ENCODE measurements around the gene SGPP1. TPM values are rescaled to one million over a fixed set of nuclear protein-coding genes. Genes with fewer than 3 reads are reported as not detected.

Gene SGPP1
- total and polyA plus RNA-seq, 2 donors (not counting 1 experiment from before 2014, with no cell fraction given) = 13.8 to 46.4 TPM

DNA sequence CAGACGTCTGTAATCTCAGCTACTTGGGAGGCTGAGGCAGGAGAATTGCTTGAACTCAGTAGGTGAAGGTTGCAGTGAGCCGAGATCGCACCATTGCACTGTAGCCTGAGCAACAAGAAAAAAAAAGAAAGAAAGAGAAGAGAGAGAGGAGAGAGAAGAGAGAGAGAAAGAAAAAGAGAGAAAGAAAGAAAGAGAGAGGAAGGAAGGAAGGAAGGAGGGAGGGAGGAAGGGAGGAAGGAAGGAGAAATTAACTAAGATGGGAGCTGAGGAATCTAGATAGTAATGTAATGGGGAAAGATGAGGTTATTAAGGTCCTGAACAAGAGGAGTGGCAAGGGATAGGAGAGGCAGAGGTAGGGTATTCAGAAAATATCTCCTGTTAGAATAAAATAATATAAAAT lies 17.4 kb upstream of the SGPP1 start:
- Mint-ChIP-seq H3K27me3 (no peaks in the 10 kb centered on the region), H3K4me3 (peak overlapping the region; percentile 46), H3K27ac (peak overlapping the region; percentile 99), H3K4me1 (peaks cover 39% of the 10 kb centered on the region), H3K9me3 (ENCODE audit: insufficient read depth) (no peaks in the 10 kb centered on the region)
- H3K4me1 ChIP-seq (ENCODE audit: control insufficient read depth in 2 of 2, insufficient read depth in 2 of 2, low read length in 2 of 2) = peaks cover 39 to 53% of the 10 kb centered on the region in 2 donors
- no peaks in the 10 kb centered on the region for H3K27me3 ChIP-seq (replicated peaks in 1 of 4; ENCODE audit: control extremely low read depth in 1 of 4, control insufficient read depth in 3 of 4, insufficient read depth in 4 of 4, low read length in 3 of 4)
- 69% methylated on average over 3 of the region's 3 CpGs for WGBS (ENCODE audit: insufficient coverage)
- intact Hi-C loops (cut with micrococcal nuclease) = loop anchor here (1.0 to 5.0 kb wide), 3 partner anchors 8 to 1462 kb away; partner anchors contain the start of genes ZBTB1 and ZBTB25
- no peaks in the 10 kb centered on the region for H4K20me1 ChIP-seq (ENCODE audit: control insufficient read depth, insufficient read depth, low read length, poor library complexity, severe bottlenecking)
- peaks cover 0 to 1% (median 0%) of the 10 kb centered on the region in 3 donors for H3K9me3 ChIP-seq (ENCODE audit: control extremely low read depth in 1 of 3, control insufficient read depth in 2 of 3, insufficient read depth in 1 of 3, low read length in 2 of 3)
- ChIA-PET CTCF (interaction anchor here (0.7 to 1.2 kb wide), 2 partner anchors 19 to 25 kb away, joined by 3 to 5 read pairs; no protein-coding TSS in a partner anchor), POLR2A (no interaction called here)
- peak overlapping the region in 1 of 5 experiments; percentile 41 for H3K4me3 ChIP-seq (ENCODE audit: control extremely low read depth in 1 of 5, extremely low read depth in 1 of 5, insufficient read depth in 1 of 5, low read depth in 2 of 5, low read length in 4 of 5)
- H3K27ac ChIP-seq (ENCODE audit: low read length in 2 of 2) = peak overlapping the region; percentile 94 to 97
- H3K9ac ChIP-seq (ENCODE audit: low read length) = no peak overlapping the region
- H3K4me2 ChIP-seq (replicated peaks; ENCODE audit: low read depth, low read length, poor library complexity, severe bottlenecking) = peak overlapping the region; percentile 51
- H3K36me3 ChIP-seq (replicated peaks in 1 of 2; ENCODE audit: control extremely low read depth in 1 of 2, control insufficient read depth in 1 of 2, extremely low read depth in 1 of 2, insufficient read depth in 2 of 2, low read length in 1 of 2) = no peaks in the 10 kb centered on the region
- DNase-seq = no peak
- no peak for TF ChIP-seq EZH2 (IDR thresholded peaks at IDR 0.05; ENCODE audit: borderline replicate concordance, insufficient read depth, low read depth, low read length, poor library complexity, severe bottlenecking)
- TF ChIP-seq CTCF (IDR thresholded peaks at IDR 0.05) = no peak
- H3K79me2 ChIP-seq (ENCODE audit: control insufficient read depth, insufficient read depth, low read length) = no peaks in the 10 kb centered on the region
- H2AFZ ChIP-seq (ENCODE audit: insufficient read depth, low read depth, low read length, poor library complexity, severe bottlenecking) = peak overlapping the region; percentile 76
- no peak for ATAC-seq (ENCODE audit: low read depth)

DNA sequence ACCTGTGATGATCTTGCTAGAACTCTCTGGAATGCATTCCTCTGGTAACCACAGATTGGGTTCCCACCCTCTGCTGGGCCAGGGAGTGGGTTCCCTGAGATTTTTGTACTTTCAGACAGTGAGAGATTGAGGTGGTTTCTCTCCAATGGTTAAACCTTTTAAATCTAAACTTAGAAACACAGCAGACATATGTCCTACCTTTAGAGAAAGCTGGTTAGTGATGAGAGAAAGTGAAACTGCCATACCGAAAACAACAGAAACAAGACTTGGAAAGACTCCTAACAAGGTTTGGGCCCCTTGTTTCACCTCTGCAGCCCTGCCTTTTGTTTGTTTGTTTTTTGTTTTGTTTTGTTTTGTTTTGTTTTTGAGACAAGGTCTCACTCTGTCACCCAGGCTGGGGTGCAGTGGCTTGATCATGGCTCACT lies 9.7 kb upstream of the SGPP1 start:
- no peaks in the 10 kb centered on the region for H3K27me3 ChIP-seq (replicated peaks in 1 of 4; ENCODE audit: control extremely low read depth in 1 of 4, control insufficient read depth in 3 of 4, insufficient read depth in 4 of 4, low read length in 3 of 4)
- DNase-seq (peak; percentile 38), ATAC-seq (ENCODE audit: low read depth) (peak; percentile 57)
- H3K9ac ChIP-seq (ENCODE audit: low read length) = peak overlapping the region; percentile 30
- peak overlapping the region; percentile 58 for H2AFZ ChIP-seq (ENCODE audit: insufficient read depth, low read depth, low read length, poor library complexity, severe bottlenecking)
- no peaks in the 10 kb centered on the region for H3K9me3 ChIP-seq (ENCODE audit: control extremely low read depth in 1 of 3, control insufficient read depth in 2 of 3, insufficient read depth in 1 of 3, low read length in 2 of 3)
- H3K27ac Mint-ChIP-seq = peak overlapping the region; percentile 89
- no peaks in the 10 kb centered on the region for H3K27me3 Mint-ChIP-seq
- POLR2A ChIA-PET = interaction anchor here (0.6 kb wide), 2 partner anchors 17 to 28 kb away, joined by 3 to 5 read pairs; no protein-coding TSS in a partner anchor
- H3K4me3 ChIP-seq (ENCODE audit: control extremely low read depth in 1 of 5, extremely low read depth in 1 of 5, insufficient read depth in 1 of 5, low read depth in 2 of 5, low read length in 4 of 5) = peak overlapping the region in 2 of 5 experiments; percentile 4 to 18
- H3K36me3 ChIP-seq (replicated peaks in 1 of 2; ENCODE audit: control extremely low read depth in 1 of 2, control insufficient read depth in 1 of 2, extremely low read depth in 1 of 2, insufficient read depth in 2 of 2, low read length in 1 of 2) = no peaks in the 10 kb centered on the region
- H3K79me2 ChIP-seq (ENCODE audit: control insufficient read depth, insufficient read depth, low read length) = no peaks in the 10 kb centered on the region
- CTCF ChIA-PET = interaction anchor here (1.4 kb wide), 2 partner anchors 9 to 33 kb away, joined by 3 to 6 read pairs; no protein-coding TSS in a partner anchor
- no peak for TF ChIP-seq CTCF (IDR thresholded peaks at IDR 0.05)
- no peak for TF ChIP-seq EZH2 (IDR thresholded peaks at IDR 0.05; ENCODE audit: borderline replicate concordance, insufficient read depth, low read depth, low read length, poor library complexity, severe bottlenecking)
- peaks cover 7 to 13% of the 10 kb centered on the region in 2 donors for H3K4me1 ChIP-seq (ENCODE audit: control insufficient read depth in 2 of 2, insufficient read depth in 2 of 2, low read length in 2 of 2)
- H3K27ac ChIP-seq (ENCODE audit: low read length in 2 of 2) = peak overlapping the region; percentile 13 to 25
- peaks cover 12% of the 10 kb centered on the region for H3K4me1 Mint-ChIP-seq
- peak overlapping the region; percentile 44 for H3K4me2 ChIP-seq (replicated peaks; ENCODE audit: low read depth, low read length, poor library complexity, severe bottlenecking)
- H3K9me3 Mint-ChIP-seq (ENCODE audit: insufficient read depth) = no peaks in the 10 kb centered on the region
- no peaks in the 10 kb centered on the region for H4K20me1 ChIP-seq (ENCODE audit: control insufficient read depth, insufficient read depth, low read length, poor library complexity, severe bottlenecking)
- peak overlapping the region; percentile 76 for H3K4me3 Mint-ChIP-seq
- WGBS (ENCODE audit: insufficient coverage) = no CpG with 5 or more reads among the region's 1 CpG
- intact Hi-C loops (cut with micrococcal nuclease) = loop anchor here (1.0 kb wide), 1 partner anchor 8 kb away; no protein-coding TSS in a partner anchor

Data from B cell (primary cell).